GM19023 (cell line): ENCODE measurements around the gene SORCS3.

Experiments used
- ATAC-seq: cut with Tn5 transposase; IDR thresholded peaks from one replicate; pipeline ENCODE4 v1.9.1; 2021; ENCODE audit warnings: mild to moderate bottlenecking, moderate library complexity; ENCODE audit not compliant: unreplicated experiment

The SORCS3 gene

GRCh38 chr10:104993085-104993484 lies 352.0 kb downstream of the SORCS3 start:
- ATAC-seq: no peak

DNA sequence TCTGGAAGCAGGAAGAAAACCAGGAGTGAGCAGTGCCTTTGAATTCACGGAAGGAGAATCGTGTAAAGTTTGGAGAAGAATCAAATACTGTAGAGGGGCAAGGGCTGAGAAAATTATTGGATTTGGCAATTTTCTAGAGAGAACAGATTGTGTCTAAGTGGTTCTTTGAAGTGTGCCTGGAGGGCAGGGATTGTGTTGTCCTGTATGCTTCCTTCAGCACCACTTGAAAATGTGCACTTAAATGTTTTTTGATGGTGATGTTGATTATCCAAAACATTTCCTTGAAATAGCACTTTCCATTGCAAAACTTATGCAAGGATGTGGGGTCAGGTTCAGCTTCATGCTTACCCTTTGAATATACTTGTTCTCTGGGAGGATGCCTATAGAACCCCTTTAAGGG lies 360.2 kb downstream of the SORCS3 start:
- no peak for ATAC-seq

- ATAC-seq: no peak
Observed at GRCh38 chr10:105010411-105011121, 369.5 kb downstream of the SORCS3 start.

- no peak for ATAC-seq
Observed at GRCh38 chr10:105017116-105017515, 376.0 kb downstream of the SORCS3 start.

DNA sequence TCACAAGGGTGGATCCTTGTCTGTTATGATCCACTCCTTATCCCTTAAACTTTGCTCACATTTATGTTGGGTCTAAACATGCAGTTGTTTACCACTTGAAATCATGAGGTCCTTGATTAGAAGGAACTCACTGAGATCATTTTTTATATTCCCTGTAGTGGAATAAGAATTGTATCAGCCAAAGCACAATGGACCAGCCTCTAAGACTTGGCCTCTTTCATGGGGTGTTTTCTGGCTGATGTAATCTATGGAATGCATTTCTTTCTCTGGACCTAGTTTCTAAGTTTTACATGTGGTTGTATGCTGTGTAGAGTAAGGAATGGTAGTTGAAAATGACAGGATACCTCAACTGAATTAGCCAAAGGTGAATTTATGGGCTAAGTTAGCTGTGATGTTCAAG lies 376.6 kb downstream of the SORCS3 start:
- no peak for ATAC-seq

DNA sequence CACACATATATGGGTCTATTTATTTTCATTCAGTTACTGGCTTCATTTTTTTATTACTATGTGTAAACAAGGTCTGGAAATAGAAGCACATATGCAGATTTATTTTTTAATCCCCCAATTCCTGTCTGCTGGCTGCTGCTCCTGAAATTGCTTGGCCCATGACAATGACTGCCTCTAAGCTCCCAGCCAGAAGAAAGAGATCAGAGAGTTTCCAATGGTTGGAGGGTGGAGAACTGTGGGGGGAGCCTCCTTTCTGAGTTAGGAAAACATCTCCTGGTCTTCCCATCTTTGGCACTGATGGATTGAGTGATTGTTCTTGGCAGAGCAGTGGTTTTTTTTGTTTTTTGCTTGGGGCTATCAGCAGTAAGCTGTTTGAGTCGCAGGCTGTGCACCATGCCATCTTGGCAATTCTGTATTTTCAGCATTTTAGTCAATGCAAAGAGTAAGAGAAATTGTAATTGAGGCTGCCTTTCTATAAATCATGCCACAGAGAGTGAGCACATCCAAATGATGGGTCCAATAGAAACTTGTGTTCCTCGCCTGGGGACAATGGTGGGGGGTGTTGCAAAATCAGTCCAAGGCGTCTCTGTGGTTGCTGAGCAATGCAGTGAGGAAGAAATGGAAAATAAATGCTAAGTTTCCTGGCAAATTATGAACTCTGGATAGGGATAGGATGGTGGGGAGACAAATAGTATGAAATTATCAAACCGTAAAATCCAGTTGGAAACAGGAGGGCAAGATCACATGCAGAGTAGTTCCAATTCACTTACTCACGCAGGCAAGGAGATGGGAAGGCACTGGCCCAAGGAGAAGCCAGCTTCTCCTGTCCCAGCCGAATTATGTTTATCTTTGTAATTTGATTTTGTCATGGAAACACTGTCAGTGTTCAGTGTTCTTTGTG lies 382.4 kb downstream of the SORCS3 start:
- no peak for ATAC-seq

- ATAC-seq: no peak
Observed at GRCh38 chr10:105024184-105024583, 383.1 kb downstream of the SORCS3 start.

- ATAC-seq: no peak
Observed at GRCh38 chr10:105025092-105025491, 384.0 kb downstream of the SORCS3 start.

- no peak for ATAC-seq
Observed at GRCh38 chr10:105026566-105026965, 385.5 kb downstream of the SORCS3 start.

GRCh38 chr10:105029286-105029685 lies 388.2 kb downstream of the SORCS3 start:
- ATAC-seq: no peak

GRCh38 chr10:105037022-105037421 lies 395.9 kb downstream of the SORCS3 start:
- no peak for ATAC-seq

- ATAC-seq: no peak
Observed at GRCh38 chr10:105041956-105042355, 400.9 kb downstream of the SORCS3 start.

DNA sequence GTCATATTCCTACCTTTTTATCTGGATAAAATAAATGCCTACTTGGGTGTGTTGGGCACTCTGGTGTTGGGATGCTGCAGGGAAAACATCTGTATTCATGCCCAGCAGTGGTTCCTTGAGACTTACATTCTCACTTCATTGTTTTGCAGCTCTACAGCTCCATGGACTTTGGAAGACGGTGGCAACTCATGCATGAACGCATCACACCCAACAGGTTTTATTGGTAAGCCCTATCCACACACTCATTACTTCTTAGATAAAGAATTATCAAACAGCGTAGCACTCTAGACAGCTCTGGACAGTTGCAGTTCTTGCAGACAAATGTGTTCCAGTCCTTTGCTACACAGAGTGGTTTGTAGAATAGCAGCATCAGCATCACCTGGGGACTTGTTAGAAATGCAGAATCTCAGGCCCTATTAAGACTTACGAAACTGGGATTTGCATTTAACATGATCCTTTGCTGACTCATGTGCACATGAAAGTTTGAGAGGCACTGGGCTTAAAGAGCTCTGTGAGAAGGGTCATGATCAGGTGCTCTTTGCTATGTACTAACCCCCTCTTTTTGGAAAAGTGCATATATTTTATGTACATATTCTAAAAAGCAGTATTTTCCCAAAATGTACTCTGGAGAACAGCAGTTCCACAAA lies 401.9 kb downstream of the SORCS3 start:
- no peak for ATAC-seq

GRCh38 chr10:105044902-105045301 lies 403.8 kb downstream of the SORCS3 start:
- no peak for ATAC-seq

GRCh38 chr10:105056413-105056812 lies 415.3 kb downstream of the SORCS3 start:
- no peak for ATAC-seq

GRCh38 chr10:105062951-105063350 lies 421.9 kb downstream of the SORCS3 start:
- no peak for ATAC-seq

- ATAC-seq: no peak
Observed at GRCh38 chr10:105063796-105064195, 422.7 kb downstream of the SORCS3 start.

DNA sequence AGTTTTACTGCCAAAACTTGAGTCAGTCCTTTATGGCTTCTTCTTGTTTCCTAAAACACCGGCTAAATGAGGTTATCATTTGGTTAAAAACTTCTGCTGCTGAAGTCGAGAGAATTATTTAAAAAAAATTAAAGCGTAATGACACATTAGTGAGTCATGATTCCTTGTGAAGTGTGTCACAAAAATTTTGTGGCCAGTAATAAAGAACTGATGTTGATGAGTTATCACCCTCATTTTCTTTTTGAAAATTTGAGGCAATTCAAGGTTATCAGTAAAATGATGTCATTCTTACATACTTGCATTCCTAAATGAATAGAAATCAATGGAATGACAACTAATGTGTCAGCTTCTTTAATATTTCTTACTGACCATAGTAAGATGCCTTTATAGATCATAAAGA lies 427.4 kb downstream of the SORCS3 start:
- ATAC-seq: no peak

DNA sequence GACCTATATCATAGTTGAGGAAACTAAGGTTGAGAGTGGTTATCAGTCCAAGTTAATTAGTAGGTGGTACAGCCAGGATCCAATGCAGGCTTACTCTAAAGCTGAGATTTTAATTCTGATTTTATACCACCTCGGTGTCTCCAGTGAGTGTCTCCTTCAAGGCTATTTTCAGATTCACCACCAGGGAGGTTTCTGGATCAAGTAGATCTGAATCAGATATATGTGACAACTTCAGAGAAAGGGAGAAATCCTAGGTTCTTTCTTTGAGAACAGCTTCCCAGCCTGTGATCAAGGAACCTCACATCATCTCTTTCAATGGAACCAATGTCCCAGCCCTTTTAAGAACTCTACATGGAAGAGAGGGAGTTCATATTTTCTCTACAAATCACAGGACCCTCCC lies 429.2 kb downstream of the SORCS3 start:
- ATAC-seq: no peak

DNA sequence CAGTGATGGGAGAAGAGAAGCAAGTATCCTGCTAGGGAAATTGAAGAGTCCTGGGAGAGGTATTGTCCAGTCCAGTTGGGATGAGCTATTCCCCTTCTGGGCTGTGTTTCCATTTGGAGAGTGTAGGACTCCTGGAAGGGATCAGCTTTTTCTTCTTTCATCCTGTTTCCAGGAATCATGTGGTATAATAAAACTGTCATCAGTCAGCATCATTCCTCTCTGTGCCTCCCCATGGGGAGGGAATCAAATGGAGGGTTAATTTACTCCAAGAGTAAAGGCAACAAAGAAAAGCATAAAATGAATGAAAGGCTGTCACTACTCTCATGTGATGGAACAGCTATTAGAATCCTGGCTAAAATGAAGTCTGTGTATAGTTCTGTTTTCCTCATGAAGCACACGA lies 429.9 kb downstream of the SORCS3 start:
- no peak for ATAC-seq

DNA sequence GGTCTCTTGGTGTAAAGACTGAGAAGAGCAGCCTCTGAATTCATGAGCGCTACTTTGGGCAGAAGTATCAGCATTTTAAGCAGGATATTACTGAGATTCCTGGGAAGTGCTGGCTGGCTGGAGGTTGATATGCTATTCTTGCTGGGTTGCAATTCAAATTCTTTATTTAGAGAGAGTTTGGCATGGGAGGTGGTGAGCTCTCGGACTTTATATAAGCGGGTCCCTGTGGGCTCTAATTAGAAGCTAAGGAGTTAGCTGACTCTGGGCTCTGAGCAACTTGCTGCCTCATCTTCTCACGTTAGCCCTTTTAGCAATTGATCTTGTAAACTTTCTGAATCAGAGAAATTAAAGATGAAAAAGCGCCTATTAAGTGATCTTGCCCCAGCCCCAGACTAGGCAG lies 430.9 kb downstream of the SORCS3 start:
- no peak for ATAC-seq

DNA sequence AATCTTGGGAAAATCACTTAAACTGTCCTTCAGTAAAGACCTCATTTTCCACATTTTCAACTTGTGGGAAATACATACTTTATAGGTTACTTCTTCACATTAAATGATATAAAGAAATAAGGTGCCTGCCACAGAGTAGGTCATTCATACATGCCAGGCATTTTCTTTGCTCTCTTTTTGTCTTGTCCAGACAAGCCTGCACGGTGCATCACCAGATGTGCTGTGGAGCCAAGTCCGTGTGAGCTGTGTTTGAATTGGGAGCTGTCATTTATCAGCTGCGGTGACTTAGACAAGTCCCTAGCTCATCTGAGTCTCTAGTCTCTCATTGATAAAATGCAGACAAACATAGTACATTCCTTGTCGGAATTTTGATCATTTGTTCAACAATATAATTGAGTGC lies 432.9 kb downstream of the SORCS3 start:
- ATAC-seq: no peak
